GM12872 (cell line): Measurements from ENCODE around the gene HOXB3.

ENCODE experiments used
- CTCF ChIP-seq: IDR thresholded peaks from 3 replicates; pipeline ENCODE4 v1.5.1; 2011; ENCODE audit warnings: low read depth, mild to moderate bottlenecking, low read length, moderate library complexity; ENCODE audit not compliant: insufficient read depth

The HOXB3 gene

GRCh38 chr17:48627623-48628521 lies 37.8 kb upstream of the HOXB3 start:
- TF ChIP-seq CTCF = no peak

- no peak for TF ChIP-seq CTCF
Observed at GRCh38 chr17:48627118-48627597, 37.1 kb upstream of the HOXB3 start.

GRCh38 chr17:48626245-48627117 lies 36.4 kb upstream of the HOXB3 start, which contains the start of gene HOXB9:
Gene HOXB9, minus strand, starts transcription at chr17:48626358. Its CDS starts 89 bp downstream, at chr17:48626269.
- no peak for TF ChIP-seq CTCF

- TF ChIP-seq CTCF = no peak
Observed at GRCh38 chr17:48625495-48626244, 35.6 kb upstream of the HOXB3 start.

GRCh38 chr17:48624544-48625494 lies 34.8 kb upstream of the HOXB3 start:
- no peak for TF ChIP-seq CTCF

- TF ChIP-seq CTCF = no peak
Observed at GRCh38 chr17:48624118-48624517, 34.1 kb upstream of the HOXB3 start.
